CMK (cell line): ENCODE data around the gene SPSB3.

ENCODE experiments used
- DNase-seq: peaks from one replicate; pipeline ENCODE4 v3.0.0-alpha.2; 2010; ENCODE audit warnings: low read depth

SPSB3 gene

DNA sequence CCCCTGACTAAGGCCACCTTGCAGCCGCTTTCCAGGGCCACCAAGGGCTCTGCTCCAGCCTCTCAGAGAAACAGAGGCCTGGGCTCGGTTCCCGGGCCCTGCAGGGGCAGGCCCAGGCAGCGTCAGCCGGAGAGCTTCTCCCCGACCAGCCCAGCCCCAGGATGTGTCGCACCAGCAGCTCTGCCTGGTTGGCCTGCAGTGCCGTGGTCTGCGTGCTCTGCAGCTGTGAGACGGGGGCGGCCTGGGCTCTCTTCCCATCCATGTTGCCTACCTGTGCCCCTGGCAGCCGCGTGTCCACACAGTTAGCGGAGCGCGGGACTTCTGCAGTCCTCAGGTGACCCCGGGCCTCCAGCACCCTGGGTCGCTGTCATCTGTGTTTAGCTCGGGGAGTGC is 6.3 kb upstream of the SPSB3 start:
- DNase-seq: no peak

GRCh38 chr16:1788095-1788707 is 5.8 kb upstream of the SPSB3 start:
- no peak for DNase-seq

DNA sequence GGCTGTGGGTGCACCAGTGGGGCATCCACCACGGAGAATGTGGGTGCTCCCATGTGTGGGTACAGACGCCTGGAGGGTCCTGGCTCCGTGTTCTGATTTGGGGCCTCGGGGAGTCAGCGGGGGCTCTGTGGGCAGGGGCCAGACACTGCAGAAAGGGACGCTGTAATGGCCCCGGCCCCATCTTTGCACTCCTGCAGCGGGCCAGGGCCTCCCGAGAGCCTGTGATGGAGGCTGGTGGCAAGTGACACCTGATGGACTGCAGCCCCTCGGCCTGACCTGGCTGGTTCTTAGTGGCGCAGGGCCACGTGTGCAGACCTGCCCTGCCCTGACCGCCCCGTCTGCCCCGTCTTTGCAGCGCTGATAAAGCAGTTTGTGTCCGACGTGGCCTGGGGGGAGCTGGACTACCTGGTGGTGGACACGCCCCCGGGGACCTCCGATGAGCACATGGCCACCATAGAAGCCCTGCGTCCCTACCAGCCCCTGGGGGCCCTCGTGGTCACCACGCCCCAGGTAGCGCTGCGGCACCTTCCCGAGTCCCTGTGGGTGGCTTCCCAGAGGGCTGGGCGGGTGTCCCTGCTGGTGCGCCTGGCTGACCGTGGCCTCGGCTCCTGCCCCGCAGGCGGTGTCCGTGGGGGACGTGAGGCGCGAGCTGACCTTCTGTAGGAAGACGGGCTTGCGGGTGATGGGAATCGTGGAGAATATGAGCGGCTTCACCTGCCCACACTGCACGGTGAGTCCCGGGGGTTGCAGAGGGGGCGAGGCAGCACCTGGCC is 5.1 kb upstream of the SPSB3 start:
- DNase-seq: no peak

GRCh38 chr16:1787056-1787321 is 4.6 kb upstream of the SPSB3 start:
- no peak for DNase-seq

DNA sequence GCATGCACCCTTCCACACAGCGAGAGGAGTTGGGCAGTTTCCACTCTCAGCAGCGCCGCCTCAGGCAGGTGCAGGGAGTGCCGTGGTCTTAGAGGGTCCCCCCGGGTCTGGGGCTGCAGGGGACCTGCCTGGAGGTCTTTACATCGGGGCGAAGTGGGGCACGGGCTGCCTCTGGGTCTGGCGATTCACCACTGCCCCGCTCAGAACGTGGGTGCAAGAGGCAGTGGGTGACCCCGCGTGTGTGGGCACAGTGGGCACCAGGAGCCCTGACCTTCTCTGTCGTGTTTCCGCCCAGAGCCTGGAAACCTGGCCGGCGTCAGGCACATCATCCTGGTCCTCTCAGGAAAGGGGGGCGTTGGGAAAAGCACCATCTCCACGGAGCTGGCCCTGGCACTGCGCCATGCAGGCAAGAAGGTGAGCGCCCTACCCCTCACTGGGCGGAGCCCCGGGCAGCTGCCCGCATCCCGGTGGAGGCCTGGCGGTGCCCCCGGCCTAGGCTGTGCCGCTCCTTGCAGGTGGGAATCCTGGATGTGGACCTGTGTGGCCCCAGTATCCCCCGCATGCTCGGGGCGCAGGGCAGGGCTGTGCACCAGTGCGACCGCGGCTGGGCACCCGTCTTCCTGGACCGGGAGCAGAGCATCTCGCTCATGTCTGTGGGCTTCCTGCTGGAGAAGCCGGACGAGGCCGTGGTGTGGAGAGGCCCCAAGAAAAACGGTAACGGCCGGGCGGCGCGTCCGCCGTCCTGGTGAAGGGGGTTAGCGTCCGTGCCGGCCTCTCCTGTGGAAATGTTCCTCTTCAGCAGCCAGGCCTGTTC is 4.1 kb upstream of the SPSB3 start:
- no peak for DNase-seq

DNA sequence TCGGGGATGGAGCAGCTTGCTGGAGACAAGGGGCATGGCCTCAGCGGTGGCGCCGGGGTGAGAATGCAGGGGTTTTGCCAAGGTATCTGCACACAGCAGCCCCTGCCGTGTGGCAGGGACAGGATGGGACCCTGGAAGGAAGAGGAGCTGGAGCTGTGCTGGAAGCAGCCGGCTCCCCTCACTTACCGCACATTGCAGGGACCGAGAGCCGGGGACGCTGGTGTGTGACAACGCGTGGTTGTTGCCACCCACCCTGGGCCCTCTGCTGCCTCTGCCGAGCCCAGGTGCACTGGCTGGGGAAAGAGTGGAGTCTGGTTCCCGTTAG is 3.4 kb upstream of the SPSB3 start:
- no peak for DNase-seq

DNA sequence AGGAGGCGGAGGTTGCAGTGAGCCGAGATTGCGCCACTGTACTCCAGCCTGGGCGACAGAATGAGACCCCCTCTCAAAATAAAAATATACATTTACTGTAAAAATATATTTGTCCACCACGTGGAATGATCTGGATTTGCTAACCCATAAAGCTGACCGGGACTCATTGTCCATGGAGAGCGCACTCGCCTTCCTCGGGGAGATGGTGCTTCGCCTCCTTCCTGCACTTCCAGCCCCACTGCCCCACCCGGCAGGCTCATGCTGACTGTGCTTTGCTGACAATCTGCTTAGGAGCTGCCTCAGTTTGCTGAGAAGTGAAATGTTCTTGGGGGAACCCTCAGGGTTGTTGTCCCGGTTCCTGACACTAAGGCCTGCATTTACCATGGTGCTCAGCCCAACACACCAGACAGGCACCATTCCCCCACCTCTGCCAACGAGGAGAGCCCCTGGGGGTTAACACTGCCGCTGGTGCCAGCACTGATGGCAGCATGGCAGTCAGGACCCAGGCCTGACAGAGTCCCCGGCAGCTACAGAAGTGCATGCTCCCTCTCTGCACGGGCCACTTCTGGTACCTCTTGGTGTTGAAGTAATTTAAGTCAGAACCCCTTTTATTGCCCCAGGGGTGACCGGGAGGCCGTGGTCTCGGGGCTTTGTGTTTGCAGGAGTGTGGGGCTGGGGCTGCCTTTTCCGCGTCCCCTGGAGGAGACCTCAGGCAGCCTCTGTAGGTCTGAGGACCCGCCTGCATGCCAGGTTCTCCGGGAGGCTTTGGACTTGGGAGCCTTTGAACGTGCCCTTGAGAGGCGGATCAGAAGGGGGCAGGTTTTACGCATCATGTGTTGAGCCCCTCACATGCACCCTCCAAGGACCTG is 2.8 kb upstream of the SPSB3 start:
- DNase-seq: no peak

- no peak for DNase-seq
These were observed 488 bp downstream of the SPSB3 start for GRCh38 chr16:1781758-1782407.

DNA sequence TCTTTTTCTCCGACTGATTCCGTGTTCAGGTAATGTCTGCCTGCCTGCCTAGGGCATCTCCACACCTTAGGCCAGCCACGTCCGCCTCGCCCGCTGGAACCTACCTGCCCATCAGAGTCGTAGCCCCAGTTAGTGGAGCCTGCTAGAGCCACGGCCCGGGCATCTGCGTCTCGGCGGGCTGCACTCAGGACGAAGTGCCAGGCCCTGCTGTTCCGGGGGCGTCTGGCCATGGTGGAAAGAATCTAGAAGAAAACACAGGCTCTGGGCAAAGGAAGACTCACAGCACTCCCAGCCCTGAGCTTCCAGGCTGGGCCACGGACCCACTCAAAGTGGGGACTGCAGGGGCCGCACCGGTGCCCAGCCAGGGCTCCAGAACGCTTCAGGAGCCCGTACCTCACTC is 1.1 kb downstream of the SPSB3 start:
- no peak for DNase-seq

DNA sequence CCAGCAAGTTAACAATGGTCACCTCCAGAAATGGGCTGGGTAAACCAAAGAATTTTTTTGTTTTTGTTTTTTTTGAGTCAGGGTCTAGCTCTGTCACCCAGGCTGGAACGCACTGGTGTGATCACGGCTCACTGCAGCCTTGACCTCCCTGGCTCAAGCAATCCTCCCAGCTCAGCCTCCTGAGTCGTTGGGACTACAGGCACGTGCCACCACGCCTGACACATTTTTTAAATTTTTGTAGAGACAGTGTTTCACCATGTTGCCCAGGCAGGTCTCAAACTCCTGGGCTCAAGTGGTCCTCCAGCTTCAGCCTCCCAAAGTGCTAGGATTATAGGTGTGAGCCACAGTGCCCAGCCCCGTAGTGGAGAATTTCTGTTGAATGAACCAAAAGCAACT is 1.7 kb downstream of the SPSB3 start:
- DNase-seq: no peak

GRCh38 chr16:1779741-1780676 is 2.4 kb downstream of the SPSB3 start:
- no peak for DNase-seq

DNA sequence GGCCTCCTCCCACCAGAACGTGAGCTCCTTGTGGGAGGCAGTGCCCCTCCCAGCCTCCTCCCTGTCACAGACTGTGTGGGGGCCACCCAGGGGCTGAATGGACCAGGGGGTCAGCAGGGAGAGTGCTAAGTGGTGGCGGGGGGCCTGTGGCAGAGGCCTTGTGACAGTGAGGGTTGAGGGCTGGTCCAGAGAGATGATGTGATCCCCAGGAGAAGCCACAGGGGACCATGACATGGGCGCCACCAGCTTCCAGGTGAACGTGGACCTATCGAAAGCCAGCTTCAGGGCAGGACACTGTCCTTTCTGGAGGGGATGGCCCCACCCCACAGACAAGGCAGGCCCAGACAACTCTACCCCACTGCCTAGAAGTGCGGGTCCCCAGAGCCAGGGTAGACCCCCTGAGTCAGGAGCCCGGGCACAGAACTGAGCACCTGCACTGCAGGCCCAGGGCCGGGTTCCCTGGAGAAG is 3.1 kb downstream of the SPSB3 start:
- DNase-seq: no peak

DNA sequence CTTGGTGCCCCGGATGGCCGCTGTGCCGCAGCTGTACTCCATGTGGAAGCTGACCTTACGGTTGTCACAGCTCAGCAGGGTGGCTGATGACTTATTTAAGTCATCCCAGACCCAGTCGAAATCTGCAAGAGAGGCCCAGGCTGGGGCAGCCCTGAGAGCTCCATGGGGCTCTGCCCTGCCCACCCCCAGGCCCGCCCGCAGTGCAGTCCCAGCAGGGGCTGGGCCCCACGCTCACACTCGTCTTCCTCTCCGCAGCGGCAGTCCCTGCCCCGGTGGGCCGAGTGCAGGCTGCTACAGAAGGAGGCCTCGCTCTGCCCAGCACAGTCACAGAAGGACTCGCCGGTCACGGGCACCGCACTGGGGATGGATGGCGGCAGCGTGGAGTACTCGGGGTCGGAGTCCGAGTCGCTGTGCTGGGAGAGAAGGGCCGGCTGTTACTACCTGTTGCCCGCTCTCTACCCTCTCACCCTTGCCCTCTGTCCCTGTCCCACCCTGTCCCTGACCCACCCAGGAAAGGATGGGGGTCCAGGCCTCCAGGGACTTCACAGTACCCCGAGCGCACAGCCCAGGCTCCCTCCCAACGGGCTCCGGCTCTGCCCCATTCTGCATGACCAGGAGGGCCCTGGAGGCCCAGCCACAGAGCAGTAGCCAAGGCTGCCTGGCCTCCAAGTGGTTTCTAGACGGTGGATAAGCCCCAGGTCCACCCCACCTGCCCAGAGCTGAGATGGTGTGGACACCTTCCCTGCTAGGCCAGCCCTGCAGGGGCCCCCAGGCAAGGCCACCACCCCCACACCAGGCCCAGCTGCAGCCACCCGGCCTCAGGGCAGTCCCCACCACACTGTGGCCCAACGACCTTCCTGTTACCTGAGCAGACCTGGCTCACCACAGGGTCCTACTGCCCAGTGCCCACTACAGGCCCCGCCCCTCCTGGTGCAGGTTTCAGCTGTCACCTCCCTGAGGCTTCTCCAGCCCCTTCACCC is 3.9 kb downstream of the SPSB3 start:
- no peak for DNase-seq

GRCh38 chr16:1777375-1778199 is 4.8 kb downstream of the SPSB3 start:
- no peak for DNase-seq

DNA sequence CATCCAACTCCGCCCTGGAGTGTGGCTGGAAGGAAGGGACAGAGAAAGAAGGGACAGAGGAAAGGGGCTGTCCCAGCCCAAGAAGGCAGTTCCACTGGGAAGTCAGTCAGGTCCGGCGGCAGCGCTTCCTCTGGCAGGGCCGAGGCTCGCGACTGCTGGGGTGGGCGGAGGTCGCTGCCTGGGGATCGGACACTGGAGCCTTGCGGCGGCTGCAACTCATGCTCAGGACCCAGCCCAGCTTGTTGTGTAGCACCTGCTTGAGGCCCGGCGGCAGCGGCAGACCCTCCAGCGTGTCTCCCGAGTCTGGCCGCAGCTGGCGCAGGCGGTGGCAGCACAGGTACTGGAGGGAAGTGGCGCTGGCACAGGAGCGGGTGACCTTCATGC is 5.4 kb downstream of the SPSB3 start:
- DNase-seq: no peak

- no peak for DNase-seq
These were observed 5.8 kb downstream of the SPSB3 start for GRCh38 chr16:1776672-1776955.

GRCh38 chr16:1775846-1776671 is 6.3 kb downstream of the SPSB3 start:
- no peak for DNase-seq
